Effector CD8-positive, alpha-beta T cell (primary cell): Measurements from ENCODE around the gene CPSF4.

ENCODE experiments used
- DNase-seq: peaks from one replicate; lab custom pipeline; 2025; lab: John Stamatoyannopoulos, UW
- total RNA-seq, 4 experiments: gene quantifications; one replicate each; lab custom pipeline; 2026; lab: John Stamatoyannopoulos, UW

Gene CPSF4
- total RNA-seq = 37.5 to 73.4 (median 54.6) reads per million in 4 experiments

DNA sequence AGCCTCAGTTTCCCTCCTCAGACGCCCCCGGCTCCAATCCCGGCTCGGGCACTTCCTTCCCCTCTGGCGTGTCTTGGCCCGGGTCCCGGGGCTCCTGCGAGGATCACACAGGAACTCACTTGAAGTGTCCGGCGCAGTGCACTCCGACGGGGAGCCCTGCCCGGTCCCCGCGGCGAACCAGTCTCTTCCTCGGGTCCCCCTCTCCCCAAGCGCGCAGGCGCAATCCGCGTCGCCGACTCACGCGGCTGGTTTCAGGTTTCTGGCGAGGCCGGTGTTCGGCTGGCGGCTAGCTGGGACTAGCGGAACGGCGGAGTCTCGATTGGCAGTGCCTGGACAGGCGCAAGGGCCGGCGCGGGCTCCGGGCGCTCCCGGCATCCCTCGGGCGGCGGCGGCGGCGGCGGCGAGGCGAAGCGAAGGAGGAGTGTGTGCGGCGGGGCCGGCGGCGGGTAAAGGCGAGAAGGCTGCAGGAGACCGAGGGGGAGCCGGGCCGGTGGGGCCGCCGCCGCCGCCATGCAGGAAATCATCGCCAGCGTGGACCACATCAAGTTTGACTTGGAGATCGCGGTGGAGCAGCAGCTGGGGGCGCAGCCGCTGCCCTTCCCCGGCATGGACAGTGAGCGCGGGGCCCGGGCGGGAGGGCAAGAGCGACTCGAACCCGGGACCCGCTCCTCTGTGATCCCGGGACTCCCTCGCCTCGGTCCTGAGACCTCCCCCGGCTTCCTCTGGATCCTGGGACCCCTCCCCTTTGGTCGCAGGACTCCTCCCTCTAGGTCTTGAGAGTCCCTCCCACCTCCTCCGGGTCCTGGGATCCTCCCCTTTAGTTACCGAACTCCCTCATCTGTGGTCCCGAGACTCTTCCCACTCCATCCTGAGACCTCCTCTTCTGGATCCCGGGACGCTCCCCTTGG lies at the start of gene CPSF4, which contains the start of gene PTCD1:
TSS of gene CPSF4 (plus strand) at position 371 of the 908 bp plus-strand sequence. CDS start at position 511, 140 bp downstream.
TSS of gene PTCD1 (minus strand) at position 226 of the 908 bp plus-strand sequence. CDS start 3,556 bp downstream, outside the sequence.
- peak; percentile 69 for DNase-seq

DNA sequence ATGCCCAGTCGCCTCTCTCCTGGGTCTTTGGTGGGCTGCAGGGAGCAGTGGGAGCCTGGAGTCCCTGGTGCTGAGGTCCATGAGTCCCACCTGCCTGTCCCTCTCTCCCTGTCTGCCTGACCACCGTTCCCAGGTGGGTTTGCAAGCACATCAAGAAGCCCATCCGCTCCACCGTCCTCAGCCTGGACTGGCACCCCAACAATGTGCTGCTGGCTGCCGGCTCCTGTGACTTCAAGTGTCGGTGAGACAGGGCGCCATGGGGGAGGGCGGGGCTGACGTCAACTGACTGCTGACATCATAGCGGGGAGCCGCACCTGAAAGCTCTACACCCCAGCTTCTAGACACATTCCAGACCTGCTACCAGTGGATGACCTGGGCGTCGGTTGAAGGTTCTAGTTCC lies 49.0 kb upstream of the CPSF4 start:
- no peak for DNase-seq

DNA sequence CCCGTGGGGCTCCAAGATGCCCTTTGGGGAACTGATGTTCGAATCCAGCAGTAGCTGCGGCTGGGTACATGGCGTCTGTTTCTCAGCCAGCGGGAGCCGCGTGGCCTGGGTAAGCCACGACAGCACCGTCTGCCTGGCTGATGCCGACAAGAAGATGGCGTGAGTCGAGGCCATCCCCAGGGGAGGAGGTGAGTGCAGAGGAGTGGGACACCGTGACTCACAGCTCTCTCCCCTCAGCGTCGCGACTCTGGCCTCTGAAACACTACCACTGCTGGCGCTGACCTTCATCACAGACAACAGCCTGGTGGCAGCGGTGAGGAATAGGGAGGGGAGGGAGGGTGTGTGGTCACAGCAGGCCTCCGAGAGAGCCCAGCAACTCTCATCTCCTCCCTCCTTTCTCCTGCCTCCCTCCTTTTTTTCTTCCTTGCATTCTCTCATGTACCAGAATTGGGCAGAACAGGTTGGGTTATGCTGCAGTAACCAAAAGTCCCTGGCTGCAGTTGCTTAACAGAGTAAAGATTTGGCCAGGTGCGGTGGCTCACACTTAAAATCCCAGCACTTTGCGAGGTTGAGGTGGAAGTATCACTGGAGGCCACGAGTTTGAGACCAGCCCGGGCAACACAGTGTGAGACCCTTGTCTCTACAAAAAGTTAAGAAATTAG lies 47.7 kb upstream of the CPSF4 start:
- DNase-seq = no peak

DNA sequence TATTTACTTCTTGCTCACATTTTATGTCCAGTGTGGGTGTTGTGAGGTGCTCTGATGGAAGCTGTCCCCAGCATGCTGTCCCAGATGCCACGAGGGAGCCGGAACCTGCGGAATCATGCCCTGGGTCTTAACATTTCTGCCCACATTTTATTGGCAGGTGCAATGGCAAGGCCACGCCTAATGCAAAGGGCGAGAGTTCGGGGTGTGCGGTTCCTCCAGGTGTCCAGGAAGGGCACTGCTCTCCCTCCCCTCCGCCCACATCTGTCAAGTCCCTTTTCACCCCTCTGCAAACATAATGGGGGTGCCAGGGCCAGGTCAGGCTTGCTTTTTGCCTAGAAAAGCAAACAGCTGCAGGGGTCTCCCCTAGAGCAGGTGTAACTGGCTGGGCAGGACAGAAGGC lies 46.7 kb upstream of the CPSF4 start:
- DNase-seq = no peak

DNA sequence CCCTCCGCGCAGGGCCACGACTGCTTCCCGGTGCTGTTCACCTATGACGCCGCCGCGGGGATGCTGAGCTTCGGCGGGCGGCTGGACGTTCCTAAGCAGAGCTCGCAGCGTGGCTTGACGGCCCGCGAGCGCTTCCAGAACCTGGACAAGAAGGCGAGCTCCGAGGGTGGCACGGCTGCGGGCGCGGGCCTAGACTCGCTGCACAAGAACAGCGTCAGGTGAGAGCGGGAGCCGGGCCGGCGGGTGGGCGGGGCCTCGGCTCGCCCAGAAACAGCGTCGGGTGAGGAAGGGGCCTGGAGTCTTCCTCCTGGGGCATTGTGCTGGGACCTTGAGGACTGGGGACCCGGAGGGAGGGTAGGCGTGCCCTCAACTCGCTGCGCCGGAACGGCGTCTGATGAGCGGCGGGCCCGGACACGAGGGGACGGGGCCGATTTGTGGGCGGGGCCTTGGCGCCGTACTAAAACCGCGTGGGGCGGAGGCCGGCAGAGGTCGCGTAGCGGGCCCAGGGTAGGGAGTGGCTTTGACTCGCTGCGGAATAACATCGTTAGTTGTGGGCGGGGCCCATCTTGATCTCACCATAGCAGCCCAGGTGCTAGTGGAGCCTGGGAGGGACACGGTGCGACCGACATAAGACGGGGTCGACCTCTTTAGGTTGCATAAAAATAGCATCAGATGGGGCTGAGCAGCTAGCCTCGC lies 45.9 kb upstream of the CPSF4 start:
- DNase-seq = peak; percentile 75

DNA sequence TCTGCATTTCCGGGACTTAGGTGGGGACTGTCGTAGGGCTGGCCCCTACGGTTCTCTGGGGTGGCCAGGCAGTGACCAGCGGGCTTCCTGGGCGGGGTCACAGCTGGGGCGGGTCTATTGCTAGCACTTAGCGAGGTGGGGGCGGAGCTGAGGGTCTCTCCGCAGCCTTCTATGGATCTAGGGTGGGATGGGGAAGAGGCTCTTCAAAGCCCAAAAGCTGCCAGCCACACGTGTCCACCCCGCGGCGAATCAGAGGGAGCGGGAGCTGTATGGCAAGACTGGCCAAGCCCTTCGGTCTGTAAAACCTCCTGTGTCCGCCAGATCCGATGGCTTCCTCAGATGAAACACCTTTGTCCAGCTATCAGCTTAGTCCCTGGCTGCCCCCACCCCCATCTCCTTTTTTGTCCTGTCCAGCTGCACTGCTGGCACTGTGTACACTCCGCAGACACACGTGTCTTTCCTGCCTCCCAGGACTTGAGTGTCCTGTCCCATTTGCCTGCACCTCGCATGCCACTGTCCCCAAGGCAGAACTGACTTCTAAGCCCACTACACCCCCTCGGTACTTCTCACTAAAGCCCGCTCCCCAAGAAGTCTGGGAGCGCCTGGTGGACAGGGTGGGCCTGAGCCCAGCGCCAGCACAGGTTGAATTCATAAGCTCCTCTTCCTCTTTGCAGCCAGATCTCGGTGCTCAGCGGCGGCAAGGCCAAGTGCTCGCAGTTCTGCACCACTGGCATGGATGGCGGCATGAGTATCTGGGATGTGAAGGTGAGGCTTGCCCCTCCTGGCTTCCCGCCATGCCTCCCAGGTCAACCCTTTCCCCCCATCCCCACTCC lies 45.2 kb upstream of the CPSF4 start:
- no peak for DNase-seq

DNA sequence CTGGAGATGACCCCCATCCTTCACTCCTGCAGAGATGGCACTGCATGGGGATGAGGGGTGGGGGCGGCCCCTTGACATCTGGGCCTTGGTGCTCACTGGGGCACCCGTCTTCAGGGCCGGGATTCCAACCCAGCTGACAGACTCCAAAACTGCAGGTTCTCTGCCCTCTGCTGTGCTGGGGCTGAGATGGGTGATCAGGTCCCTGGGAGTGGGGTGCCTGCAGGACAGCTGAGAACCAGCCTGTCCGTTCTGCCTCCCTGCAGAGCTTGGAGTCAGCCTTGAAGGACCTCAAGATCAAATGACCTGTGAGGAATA lies 44.6 kb upstream of the CPSF4 start:
- DNase-seq = no peak

DNA sequence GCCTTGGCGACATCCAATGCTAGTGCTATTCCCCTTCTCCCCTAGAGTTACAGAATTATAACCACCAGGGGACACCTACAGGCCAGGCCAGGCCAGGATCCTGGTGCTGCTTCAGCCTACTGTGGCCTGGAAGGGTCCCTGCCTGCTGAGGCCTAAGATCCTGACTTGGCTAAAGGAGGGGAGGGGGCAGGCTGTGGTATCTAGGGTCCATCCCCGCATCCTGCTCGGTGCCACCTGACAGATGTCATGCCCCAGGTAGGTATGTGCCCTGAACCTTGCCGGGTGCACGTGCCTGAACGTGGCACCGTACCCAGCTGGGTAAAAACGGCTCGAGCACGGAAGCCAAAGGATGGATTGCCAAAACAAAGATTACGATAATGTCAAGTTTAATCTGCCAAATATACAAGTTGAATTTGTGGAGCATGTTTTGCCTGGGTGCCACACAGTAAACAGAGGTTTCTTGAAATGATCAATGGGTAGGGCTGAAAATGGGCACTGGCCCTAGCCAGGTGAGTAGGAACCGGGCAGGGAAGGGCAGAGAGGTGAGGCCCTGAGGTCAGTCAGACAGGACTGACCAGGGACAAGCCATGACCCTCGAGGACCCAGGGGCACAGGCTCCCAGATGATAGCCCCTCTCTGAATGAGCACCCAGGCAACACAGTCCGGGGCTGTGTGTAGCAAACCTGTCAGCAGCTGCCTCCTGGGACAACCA lies 43.0 kb upstream of the CPSF4 start:
- no peak for DNase-seq

DNA sequence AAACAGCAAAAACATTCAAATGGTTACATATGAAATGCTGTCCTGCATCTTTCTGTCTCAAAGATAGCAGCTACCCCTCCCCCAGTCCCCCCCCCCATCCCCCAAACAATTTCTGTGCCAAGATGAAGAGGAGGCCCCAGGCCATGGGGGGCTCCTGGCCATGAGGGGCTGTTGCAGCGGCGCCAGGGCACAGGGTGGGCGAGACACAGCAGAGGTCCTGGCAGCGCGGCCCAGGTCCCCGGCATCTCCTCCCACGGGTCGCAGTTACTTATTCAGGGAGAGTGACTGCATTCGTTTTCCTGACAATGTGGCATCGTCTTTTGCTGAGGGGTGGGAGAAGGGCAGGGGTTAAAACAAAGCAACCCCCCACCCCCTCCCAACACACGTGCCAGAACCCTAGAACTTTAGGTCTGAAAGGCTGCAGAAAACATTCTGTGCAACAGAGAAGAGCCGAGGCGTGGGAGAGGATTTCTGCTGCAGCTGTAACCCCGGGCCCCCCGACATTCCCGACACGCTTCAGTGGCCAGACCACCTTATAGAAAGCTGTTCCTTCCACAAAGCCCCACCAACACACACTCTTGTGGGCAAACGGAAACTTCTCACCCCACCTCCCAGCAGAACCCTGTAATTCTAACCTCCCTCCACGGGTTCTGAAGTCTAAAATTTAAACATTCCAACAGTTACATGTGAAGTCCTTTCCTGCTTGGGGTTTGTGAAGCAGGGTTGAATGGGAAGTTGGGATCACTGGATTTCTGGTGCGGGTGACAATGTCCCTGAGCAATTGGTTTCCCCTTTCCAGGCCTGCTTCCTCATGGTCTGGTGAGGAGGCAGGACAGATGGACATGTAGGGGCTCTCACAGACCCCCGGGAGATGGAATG lies 42.1 kb upstream of the CPSF4 start:
- no peak for DNase-seq

DNA sequence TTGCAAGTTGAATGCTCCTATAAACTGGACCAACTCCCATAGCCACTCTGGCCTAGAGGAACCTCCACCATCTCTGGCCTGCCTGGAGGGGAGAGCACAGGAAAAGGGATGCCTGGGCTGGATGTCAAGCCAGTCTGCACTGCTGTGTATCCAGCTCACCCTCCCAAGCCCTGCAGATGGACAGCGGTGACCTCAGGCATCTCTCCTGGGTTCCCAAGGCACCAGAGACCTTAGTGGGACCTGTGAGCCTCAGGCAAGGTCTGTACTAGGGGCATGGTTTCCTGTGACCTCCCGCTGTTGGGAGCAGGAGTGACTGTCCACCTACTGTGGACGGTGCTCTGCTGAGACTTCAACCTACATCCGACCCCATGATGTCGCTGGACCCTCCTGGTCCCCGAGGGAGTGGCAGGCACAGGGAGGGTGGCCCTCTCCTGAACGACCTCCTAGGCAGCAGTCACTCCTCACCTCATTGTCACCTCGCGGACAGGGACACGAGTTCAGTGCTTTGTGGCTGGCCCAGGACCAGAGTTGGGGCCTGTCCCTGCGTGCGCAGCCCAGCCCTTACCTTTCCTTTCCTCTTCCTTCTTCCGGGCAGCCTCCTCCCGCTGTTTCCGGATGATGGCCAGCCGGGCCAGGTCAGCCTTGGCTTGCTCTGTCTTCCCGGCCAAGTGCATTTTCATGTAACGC lies 41.3 kb upstream of the CPSF4 start:
- DNase-seq = no peak

DNA sequence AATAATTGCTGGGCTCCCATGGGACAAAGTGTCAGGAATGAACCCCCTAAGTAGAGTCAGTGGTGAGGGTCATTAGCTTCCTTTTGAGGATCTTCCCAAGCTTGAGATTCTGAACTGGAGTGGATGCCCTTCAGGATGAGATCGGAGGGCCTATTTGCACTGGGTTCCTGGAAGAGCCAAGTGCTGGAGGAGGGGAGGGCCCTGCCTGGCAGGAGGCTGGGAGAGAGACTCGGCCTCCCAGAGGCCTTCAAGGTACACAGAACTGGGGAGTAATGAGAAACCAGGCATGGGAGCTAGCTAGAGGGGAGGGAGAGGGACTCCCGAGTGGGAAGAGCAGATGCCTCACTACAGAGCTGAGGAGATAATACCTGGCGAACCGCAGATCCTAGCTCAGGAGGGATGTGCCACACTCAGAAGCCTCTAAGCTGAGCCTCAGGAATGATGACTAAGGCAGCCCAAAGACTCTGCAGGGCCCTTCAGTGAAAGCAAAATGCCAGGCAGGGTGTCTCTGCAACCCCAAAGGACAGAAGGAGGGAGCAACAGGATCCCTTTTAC lies 39.8 kb upstream of the CPSF4 start:
- DNase-seq = no peak

DNA sequence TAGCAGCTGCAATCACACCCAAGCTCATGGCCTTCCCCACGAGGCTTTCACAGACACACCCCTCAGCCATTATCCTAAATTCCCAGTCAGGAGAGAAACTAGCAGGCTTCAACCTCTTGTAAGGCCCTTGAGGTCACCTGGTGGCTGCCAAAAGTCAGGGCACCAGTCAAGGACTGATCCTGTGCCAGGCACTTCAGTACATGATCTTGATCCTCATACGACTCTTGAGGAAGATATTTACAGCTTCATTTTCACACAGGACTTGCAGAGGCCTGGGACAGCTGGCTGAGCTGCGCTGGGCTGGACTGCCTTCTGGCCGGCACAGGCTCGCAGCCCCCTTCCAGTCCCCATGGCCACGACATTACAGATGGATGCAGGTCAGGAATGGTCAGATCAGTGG lies 39.1 kb upstream of the CPSF4 start:
- no peak for DNase-seq

DNA sequence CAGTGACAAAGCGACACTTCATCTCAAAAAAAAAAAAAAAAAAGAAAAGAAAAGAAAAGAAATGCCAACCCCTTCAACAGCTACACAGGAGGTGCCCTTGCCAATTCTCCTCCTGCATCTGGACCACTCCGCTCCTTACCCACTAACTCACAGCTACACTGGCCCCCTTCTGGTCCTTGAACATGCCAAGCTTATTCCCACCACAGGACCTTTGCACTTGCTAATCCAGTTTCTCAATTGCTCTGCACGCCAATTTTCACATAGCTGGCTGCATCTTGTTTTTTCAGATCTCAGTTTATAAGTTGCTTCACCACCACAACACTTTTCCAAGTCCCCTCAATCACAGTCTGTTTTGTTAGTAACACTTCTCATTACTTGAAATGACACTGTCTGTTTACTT lies 35.9 kb upstream of the CPSF4 start:
- no peak for DNase-seq

DNA sequence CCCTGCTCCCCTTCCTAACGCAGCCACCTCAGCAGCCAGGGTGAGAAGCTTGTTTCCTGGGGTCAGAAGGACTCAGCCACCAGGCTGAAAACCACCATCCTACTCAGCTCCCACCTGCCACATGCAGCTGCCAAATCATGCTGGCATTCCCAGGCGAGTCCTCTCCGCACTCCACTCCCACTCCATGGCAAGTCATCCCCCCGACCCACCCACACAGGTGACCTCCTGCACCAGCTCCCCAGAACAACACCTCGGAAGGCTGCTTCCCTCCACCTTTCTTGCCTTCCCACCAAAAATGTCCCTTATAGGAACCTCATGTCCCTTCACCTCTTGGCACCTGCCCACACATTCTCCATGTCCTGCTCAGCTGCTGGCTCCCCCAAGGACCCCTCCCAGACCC lies 35.0 kb upstream of the CPSF4 start:
- no peak for DNase-seq

DNA sequence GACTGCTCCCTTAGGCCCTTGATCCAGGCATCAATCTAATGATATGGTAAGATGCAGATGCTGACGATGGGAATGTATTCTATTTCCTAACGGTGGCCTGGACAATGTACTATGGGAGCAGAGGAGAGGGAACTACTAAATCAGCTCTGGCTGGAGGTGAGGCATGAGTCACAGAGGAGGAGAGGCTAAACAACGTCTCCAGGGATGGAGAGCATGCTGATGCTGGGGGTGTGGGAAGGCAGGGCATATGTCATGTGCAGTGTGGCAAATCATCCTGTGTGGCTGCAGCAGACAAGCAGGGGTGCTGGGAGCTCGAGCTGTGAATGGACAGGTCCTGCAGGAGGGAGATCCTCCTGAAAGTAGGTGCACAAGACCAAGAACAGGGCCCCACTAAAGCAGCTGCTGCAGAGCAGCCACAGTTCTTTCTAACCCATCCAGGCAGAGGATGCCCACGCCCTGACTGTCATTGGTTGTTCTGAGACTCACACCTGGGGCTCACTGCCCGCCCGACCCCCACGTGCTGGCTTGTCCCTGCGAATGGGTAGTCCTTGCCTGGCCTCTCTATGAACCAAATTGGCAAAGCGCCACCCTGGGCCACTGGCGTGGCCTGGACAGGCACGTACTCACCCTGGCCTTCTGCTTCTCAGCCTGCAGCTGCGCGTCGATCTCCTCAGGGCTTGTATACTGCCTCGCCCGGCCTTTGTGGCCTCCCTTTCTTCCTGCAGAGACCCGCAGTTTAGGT lies 34.3 kb upstream of the CPSF4 start:
- DNase-seq = no peak

DNA sequence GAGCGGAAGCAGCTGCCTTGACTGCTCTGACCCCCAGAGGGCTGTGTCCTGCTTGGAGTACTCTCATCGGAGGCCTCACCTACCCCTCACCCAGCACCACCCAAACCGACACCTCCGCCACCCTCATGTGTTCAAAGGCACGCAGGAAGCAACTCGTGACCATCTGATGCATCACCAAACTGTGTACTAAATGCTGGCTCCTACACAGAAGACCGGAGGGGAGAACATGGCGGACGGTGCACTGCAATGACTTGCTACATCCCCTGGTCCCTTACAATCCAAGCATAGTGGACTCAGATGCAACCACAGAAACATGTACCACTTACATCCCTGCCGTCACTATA lies 33.8 kb upstream of the CPSF4 start:
- DNase-seq = no peak

DNA sequence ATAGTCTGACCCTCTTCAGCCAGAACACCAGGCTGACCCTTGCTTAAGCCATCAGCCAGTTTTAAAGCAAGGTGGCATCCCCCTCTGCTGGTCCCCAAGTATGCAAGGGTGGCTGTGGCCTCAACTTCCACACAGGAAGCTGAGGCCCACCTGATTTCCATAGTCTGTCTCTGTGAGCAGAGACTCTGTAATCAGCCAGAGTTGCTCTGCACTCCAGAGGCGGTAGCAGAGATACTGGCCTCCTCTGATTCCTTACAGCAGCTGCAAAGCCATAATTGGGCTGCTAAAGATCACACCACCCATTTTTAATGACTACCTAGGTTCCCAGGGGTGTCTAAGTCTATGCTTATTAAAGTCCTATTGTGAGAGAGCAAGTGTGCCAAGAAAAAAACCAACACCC lies 32.2 kb upstream of the CPSF4 start:
- DNase-seq = no peak

DNA sequence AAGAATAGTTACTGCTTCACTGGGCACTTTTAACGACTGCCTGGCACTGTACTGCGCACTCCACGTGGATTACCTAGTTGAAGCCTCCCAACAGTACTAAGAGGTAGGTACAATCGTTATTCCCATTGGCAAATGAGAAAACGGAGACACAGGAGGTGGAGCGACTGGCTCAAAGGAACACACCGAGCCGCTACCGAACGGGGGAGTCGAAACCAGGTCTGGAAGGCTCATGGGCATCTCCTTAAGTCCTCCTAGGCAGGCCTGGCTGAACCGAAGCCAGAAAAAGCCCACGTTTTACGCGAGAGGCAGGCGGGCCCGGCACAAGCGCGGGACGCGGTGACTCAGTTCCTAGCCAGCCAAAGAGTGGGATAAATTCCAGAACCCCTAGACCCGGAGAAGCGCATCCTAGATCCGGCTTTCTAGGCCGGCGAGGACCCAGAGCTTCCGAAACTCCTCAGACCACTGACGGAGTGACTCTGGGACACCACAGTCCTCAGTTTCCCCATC lies 30.8 kb upstream of the CPSF4 start:
- peak; percentile 27 for DNase-seq
